SW480 (cell line): ENCODE results near the gene PIGS.

ENCODE experiments used
- DNase-seq: peaks from one replicate; pipeline ENCODE4 v3.0.0-alpha.2; 2016; ENCODE audit warnings: low spot score

The PIGS gene

DNA sequence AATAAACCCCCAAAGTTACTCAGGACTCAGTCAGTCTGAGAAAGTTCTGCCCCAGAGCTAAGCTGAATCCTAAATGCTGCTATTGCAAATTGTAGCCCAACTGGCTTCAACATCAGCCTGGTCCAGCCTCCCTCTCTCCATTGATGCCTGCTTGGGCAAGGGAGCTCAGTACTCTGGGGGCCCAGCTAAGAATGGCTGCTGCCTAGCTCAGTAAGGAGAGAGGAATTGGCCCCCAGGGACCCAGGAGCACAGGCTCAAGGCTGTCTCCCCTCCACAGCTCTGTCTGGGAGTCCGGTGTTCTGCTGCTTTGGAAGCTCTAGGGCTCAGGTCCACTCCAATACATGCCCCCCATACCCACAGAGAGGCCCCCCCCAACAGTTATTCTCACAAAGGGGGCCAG is 20.5 kb downstream of the PIGS start:
- no peak for DNase-seq

DNA sequence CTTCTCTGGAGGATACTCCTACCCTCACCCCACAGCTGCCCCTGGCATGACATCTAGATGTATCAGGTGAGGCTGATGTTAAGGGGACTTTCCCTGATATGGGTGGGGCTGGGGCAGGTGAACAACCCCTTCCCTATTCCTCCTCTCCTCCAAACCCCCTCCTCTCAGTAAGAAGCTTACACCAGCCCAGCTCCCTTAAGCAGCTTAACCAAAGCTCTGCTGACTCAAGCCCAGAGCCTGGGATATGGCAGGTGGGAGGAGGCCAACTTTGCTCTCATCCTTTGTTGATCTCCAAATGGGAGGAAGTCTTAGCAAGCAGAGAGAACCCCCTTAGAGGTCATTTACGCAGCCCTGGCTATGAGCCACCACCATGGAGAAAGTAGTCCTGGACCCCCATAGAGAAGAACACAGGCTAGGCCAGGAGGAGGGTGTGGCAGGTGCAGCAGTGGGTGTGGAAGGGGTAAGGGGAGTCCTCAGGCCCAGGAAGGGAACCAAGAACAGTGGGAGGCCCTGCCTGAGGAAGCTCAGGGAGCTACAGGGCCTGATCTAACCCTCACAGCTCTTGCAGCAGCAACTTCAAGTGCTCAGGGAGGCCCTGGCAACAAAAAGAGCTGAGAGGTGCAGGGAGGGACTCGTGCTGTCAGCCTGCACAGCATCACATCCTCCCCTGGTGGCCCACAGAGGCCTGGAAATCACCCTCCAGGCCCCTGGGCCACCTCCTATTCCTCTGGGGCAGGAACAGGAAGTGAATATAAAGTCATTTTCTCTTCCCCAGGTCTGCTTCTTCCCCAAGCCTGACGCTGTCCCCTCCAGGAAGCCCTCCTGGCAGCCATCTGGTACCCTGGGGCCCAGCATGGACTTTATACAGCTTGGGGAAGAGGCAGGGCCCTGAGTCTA is 21.8 kb downstream of the PIGS start:
- no peak for DNase-seq

DNA sequence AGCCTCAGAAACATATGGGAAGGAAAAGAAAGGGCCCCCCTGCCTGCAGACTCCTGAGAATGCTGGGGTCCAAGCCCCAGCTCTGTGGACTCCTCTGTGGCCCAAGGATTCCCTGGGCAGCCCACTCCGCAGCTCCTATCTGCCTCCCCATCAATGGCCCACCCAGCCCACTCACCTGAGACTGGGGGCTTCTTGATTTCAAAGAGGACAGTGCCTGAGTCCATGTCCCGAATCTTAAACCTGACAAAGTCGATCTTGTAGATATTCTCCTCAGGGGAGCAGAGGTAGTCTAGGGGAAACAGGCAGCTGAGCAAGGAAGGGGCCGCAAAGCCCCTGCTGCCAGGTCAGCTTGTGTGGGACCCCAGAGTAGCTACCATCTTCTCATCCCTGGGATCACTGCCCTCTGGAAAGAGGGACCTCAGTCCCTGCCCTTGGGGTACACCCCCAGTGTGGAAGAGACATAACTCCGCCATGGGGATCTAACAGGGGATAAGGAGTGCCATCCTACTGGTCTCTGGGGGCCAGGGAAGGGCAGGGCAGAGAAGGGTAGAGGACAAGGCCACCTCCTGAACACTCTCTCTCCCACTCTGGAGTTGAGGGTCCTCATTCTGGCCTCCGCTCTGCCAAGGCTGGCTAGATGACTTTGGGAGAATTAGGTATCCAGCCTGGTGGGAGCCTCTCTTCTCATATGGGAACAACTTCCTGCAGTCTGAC is 22.8 kb downstream of the PIGS start:
- DNase-seq = no peak

DNA sequence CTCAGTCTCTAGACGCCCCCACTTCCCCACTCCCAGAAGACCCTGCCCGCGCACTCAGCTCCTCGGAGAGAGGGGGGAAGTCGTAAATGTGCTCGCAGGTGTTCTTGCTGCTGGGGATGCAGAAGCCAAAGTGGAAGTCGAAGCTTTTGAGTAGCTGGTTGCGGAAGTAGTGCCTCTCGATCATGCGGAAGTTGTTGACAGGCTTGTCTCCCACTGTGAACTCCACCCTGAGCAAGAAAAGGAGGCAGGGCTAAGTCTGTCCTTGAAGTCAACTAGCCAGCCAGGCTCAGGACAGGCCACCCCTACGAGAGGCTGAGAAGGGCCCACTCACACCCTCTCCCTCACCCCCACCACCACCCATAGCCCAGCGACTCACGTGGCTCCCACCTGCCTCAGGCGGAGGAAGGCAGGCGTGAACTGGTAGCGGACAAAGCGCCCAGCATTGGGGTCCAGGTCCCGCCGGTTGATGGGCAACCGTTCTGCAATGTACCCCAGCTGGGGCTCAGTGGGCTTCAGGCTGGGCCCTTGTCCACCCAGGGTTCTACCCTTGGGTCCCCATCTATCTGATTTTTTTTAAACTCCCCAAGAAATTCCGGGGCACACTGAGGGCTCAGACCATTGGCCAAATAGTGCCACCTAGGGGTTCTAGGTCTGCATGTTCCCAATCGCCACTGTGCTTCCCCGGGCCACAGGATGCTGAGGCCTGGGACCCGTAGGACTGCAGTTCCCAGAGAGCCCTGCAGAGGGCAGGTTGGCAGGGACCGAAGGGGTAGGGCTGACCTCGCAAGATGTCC is 23.5 kb downstream of the PIGS start:
- DNase-seq = peak; percentile 63

DNA sequence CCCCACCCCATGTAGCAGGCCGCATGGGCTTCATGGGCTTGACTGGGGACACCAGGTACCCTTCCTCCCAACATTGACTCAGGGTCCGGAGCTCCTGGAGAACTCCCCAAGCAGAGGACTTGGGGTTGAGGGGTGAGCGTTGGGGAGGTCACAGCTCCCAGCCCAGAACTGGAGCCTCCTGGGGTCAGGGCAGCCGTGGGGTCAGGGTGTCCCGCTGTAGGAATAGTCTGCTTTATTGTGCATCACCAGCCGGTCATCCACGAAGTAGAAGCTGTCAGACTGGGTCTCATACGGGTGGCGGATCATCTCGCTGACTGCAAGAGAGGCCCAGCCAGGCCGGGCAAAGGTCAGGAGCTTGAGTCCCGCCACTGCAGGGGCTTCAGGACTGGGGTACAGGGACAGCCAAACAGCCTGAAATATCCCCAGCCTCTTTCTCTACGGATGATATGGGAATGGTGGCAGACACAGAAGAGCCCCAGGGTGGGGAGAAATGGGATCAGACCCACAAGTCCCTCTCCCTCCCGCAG is 24.2 kb downstream of the PIGS start:
- no peak for DNase-seq

DNA sequence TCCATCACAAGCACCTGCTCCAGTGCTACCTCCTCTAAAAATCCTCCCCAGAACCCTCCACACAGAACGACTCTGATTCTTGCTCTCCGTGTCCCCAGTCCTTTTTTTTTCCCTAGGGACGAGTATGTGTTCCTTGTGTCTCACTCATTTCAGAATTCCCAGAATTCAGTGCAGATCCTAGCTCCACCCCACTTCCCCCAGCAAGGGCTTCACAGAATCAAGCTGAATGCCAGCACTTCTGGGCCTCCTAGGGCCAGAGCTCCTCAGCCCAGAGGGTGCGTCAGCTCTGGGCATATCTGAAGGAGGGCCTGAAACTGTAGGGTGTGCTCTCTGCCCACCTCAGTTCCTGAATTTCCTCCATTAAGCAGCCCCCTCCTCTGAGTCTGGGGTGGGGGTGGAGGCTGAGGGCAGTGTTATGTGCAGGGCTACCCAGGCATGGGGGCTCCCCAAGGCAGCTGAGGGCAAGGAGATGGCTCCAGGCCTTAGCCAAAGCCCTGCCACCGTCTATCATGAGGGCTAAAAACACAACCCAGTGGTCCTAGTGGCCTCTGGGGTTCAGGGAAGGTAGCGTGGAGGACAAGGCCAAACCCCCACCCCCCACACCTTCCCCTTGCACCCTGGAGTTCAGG is 25.4 kb downstream of the PIGS start:
- no peak for DNase-seq

DNA sequence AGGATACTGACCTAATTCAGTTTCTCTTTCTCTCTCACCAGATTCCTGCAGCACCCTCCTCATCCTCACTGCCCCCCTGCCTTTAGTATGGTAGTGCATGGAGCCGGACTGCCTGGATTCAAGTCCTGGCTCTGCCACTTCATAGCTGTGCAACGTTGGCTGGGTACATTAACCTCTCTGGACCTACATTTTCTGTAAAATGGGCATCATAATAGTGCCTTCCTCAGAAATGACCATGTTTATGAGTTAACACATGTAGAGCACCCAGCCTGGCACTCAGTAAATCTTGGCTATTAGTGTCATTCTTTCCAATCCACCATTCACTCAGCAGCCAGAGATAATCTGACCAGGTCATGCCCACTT is 26.2 kb downstream of the PIGS start:
- DNase-seq = no peak

DNA sequence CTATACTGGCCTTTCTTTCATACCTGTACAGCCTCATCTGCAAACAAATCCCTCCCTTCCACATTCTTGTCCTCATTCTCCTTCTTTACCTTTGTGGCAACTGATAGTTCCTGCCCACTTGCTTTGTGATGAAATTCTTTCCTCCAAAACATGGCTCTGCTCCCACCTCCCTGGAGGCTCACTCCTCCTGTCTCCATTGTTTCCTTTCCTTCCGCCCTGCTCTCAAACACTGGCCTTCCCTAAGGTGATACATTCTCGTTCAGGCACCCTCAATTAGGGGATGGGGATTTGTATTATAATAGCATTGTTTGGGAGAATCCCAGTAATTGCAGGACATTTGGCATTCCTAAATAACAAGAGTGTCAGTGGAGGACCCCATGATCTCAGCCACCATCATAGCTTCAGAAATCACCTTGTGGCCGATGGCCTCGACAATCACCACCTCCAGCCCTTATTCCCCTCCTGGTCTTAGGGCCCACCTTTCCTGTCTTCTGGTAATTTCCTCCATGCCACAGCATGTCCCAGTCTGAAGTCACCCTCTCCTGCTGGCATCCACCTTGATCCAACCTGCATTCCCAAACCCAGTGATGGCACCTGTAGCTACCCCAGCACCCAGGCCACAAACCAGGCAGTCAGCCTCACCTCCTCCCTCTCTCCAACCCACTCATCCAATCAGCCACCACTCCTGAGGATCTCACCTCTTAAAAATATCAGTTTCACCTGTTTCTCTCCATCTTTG is 26.8 kb downstream of the PIGS start:
- no peak for DNase-seq

DNA sequence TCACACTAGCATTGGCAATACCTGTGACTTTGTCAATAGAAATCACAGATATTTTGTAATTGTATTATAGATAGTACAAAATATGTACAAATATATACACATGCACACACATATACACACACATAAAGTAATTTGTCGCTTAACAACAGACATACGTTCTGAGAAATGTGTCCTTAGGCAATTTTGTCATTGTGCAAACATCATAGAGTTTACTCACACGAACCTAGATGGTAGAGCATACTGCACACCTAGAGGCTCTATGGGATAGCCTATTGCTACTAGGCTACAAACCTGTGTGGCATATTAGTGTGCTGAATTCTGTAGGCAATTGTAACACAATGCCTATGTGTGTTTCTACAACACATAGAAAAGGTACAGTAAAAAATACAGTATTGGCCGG is 29.9 kb downstream of the PIGS start:
- DNase-seq = no peak

DNA sequence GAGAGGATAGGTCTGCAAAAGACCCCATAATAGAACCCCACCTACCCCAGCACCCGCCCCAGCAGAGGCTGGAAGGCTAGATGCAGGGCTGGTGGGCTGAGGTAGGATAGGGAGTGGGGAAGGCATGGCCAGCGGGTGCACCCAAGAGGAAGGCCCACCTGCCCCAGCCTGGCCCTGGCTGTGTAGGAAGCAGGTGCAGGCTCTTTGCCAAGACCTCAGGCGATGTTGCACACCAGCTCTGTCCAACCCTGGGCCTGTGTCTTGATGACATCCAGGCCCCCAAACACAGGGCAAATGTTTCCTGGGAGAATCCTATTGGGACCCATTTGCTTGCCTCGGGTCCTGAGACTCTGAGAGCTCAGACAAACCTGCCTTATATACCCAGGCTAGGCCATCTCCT is 31.1 kb downstream of the PIGS start:
- no peak for DNase-seq

DNA sequence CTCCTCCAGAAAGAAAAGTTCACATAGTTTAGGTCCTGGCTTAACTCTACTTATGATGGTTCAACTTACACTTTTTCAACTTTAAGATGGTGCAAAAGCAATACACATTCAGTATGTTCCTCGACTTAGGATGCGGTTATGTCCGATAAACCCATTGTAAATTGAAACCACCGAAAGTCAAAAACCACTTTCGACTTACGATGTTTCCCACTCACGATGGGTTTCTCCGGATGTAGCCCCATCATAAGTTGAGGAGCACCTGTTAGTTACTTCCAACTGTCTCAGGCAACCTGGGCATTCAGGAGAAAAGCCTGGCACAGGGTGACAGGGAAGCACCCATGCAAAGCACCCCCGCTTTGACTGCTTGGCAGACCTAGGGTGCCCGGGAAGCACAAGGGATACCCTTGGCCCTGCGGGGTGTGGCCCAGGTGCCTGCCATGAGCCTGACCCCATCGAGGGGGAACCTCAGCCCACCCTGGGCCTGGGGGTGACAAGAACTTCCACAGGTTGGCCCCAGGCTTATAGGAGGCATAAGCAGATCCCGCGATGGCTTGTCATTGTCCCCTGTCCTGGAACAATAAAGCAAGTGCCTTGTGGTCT is 32.9 kb downstream of the PIGS start:
- no peak for DNase-seq

DNA sequence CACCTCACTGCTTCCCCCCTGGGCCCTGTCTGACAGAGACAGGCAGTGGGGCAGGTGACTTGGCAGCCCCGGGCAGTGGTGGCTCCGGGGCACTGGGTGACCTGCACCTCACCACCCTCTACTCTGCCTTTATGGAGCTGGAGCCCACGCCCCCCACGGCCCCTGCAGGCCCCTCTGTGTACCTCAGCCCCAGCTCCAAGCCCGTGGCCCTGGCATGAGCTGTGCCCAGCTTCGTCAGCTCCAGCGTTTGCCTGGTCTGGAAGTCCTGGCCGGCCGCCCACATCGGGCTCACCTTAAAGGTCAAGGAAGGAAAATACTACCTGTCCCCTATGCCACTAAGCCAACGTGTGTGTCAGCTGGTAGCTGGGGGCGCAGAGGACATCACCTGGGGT is 34.1 kb downstream of the PIGS start:
- no peak for DNase-seq

DNA sequence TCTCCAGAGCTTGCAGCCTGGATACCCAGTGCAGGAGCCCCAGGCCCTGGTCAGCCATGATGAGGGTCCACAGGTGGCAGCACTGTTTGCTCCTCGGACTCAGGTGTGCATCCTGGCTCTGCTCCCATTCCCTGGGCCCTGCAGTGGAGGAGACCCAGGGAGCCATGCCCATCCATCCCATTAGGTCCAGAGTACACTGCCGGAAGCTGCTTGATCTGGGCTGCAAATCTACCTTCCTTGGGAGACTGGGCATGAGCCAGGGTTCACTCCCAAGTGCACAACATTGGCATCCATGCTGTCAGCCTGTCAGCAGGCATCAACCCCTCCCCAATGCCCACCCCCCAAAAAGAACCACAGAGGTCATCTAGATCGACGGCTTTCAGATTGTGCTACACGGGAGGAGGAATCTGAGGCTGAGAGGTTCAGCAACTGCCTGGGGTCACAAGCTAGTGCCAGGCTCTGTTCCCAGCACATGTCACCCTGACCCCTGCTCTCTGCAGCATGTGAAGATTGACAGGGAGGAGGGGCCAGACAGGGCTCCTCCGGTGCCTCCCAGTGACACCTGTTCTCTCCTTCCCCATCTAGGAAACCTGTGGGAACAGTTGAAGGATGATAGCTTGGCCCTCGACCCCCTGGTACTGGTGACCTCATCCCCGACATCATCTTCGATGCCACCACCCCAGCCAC is 34.6 kb downstream of the PIGS start:
- DNase-seq = no peak

DNA sequence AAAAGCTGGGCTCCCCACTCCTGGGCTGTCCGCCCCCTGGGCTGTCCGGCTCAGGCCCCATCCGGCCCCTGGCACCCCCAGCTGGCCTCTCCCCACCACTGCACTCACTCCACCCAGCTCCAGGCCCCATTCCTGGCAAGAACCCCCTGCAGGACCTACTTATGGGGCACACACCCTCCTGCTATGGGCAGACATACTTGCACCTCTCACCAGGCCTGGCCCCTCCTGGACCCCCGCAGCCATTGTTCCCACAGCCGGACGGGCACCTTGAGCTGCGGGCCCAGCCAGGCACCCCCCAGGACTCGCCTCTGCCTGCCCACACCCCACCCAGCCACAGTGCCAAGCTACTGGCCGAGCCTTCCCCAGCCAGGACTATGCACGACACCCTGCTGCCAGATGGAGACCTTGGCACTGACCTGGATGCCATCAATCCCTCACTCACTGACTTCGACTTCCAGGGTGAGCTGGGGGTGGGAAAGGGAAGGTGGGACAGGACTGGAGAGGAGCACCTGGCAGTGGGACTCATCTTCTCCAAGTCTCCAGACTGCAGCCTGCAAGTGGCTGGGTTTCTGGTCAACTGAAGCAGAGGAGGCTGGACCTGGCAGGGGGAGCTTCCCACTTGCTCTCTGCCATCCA is 36.5 kb downstream of the PIGS start:
- no peak for DNase-seq

DNA sequence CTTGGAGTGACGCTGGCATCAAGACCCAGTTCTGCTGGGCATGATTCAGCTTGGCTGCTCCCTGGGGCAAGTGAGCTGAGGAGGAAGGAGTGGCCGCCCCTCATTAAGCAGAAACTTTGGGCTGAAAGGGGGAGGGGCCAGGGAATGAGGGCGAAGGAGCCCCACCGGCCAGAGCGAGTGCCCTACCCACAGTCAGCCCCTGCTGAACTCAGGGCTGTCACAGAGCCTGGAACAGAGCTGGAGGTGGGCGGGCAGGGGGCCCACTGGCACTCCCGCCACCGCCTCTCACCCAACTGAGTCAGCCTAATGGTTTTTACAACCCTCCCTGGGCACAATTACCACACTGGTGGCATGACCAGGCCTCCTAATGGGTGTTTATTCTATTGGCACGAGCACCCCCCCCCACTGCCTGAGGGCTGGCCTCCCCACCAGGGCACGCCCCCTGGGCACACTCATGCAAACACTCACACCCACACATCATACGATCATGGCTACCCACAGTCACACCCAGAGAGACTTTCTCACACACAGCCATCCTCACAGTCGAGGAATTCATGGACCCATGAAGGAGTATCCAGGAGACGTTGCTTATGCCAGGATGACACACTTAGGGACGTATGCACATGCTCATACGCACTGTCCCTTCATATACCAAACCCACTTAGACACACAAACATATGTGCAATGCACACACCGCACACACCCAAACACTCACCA is 38.1 kb downstream of the PIGS start:
- DNase-seq = peak; percentile 43

DNA sequence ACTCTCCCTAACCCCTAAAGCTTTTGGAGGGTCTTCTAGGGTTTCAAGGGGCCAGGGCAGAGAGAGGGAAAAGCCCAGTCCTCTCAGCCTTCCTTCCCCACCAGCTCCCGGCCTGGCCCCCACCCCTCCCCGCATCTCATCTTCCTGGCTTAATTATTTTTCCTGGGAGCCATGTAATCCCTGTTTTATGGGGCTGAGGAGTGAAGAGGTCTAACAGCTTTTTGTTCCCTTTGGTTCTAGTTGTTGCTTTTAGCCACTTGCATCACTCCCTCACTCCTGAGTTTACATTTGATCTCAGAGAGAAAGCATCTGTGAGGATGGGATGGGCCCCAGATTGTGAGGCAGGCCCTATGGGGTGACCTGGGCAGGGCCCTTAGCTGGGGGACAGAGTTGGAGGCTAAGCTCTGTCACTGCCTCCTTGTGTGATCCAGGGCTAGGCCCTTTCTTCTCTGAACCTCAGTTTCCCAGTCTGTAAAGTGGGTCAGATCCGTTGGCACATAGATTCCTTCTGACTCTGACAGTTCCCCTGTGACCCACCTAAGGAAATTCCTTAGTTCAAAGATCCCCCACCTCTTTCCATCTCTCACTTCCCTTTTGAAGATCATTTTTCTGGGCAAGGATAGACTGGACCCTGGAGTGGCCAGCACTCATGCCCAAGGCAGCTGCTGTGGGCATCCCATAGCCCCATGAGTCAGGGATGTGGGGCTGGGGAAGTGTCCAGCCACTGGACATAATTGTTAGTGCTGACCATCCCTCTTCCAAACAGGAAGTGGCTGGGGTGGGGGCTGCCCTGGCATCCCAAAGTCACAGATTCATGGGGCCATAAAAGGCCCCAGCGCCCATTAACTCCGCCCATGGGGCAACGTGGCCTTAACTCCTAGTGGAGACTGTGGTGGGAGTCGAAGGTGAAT is 39.0 kb downstream of the PIGS start:
- DNase-seq = no peak

DNA sequence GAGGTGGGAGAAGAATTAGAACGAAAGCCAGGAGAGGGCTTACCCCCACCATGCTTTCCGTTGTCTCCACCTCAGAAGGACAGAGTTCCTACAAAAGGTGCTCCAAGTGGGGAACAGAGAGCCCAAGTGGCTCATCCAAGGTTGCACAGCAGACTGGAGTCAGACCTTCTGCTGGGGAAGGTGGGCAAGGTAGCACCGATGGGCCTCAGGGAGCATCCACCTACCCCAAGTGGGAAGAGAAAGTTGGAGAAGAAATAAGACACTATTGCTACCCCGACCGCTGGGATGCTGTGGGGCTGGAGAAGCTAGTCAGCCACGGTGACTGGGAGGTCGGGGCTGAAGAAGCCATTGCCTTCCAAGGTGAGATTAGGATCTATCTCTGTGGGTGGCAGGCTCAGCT is 40.4 kb downstream of the PIGS start:
- no peak for DNase-seq

DNA sequence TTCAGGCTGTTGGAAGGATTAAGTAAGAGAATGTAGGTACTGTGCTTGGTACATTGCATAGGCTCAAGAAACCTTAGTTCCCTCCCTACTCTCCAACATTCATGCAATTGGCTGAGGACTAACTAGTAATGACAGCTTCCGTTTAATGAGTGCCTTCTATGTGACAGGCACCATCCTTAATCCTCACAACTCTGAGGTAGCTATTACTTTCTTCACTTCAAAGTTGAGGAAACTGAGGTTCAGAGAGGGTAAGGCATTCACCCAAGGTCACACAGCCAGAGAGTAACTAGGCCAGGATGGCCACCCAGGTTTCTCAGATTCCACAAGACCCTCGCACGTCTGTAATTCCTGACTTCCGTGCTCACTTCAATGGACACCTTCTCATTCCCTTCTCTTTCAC is 41.1 kb downstream of the PIGS start:
- no peak for DNase-seq
